Measurements from ENCODE around the gene LCE1C.

Gene LCE1C, protein sequence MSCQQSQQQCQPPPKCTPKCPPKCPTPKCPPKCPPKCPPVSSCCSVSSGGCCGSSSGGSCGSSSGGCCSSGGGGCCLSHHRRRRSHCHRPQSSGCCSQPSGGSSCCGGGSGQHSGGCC

GRCh38 chr1:152806576-152806975, at the start of gene LCE1C:
LCE1C (minus strand) TSS chr1:152806651; CDS start chr1:152805478, 1,173 bp downstream.
- in situ Hi-C loops (cut with HindIII; ENCODE audit: low sequenced_read_pairs) = no loop called here

- in situ Hi-C loops (cut with HindIII; ENCODE audit: low sequenced_read_pairs) = no loop called here
These were observed 49.2 kb upstream of the LCE1C start for GRCh38 chr1:152855661-152856060.

DNA sequence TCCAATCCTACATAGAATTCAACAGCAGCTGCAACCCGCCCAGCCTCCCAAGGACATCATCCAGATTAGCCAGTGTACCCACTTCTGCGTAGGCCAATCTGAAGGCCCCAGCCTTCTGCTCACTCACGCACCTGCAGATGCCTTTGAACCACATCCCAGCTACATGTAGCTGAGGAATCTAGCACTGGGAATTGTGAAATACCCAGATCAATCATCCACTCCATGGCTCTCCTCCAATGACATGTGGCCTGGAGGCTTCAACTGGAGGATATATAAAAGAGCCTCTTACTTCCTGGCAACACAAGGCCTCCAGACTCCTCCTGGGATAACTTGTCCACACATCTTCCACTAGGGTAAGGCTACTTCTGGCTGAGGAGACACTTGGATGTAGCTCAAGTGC, 36.1 kb upstream of the LCE1C start, which contains the start of gene LCE6A:
Gene LCE6A (plus strand): TSS at position 301 of the 400 bp plus-strand sequence. CDS start 665 bp downstream, outside the sequence.
- in situ Hi-C loops (cut with HindIII; ENCODE audit: low sequenced_read_pairs) = no loop called here

GRCh38 chr1:152836870-152837269, 30.4 kb upstream of the LCE1C start:
- in situ Hi-C loops (cut with HindIII; ENCODE audit: low sequenced_read_pairs) = no loop called here

GRCh38 chr1:152827173-152827572, 20.7 kb upstream of the LCE1C start, which contains the start of gene LCE1A:
LCE1A (plus strand) TSS chr1:152827473; CDS start chr1:152827473, 0 bp downstream.
- in situ Hi-C loops (cut with HindIII; ENCODE audit: low sequenced_read_pairs) = no loop called here

- in situ Hi-C loops (cut with HindIII; ENCODE audit: low sequenced_read_pairs) = no loop called here
These were observed 18.5 kb upstream of the LCE1C start for GRCh38 chr1:152824964-152825363.

- in situ Hi-C loops (cut with HindIII; ENCODE audit: low sequenced_read_pairs) = no loop called here
These were observed 16.8 kb upstream of the LCE1C start for GRCh38 chr1:152823294-152823693.

- in situ Hi-C loops (cut with HindIII; ENCODE audit: low sequenced_read_pairs) = no loop called here
These were observed 10.9 kb upstream of the LCE1C start for GRCh38 chr1:152817309-152817708.

DNA sequence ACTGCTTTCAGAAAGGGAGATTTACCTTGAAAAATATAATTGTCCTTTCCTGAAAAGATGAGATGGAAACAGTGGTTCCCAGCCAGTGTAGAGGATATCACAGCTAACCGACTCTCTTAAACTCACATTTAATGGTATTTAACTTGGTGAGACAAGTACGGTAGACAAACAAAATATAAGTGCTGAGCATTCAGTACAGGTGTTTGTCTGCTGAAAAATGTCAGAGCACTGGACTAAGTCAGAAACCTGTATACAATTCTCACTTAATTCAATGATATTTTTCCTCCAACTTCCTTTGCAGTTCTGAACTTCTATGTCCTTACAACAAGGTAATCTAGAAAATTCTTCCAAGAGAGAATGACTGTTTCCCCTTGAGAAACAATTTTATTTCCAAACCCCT, 5.2 kb upstream of the LCE1C start, which contains the start of gene LCE1B:
Gene LCE1B (plus strand): TSS at position 301 of the 400 bp plus-strand sequence. CDS start 476 bp downstream, outside the sequence.
- in situ Hi-C loops (cut with HindIII; ENCODE audit: low sequenced_read_pairs) = no loop called here

- in situ Hi-C loops (cut with HindIII; ENCODE audit: low sequenced_read_pairs) = no loop called here
These were observed 4.6 kb upstream of the LCE1C start for GRCh38 chr1:152811050-152811449.

- in situ Hi-C loops (cut with HindIII; ENCODE audit: low sequenced_read_pairs) = no loop called here
These were observed 5.1 kb downstream of the LCE1C start for GRCh38 chr1:152801333-152801732.

GRCh38 chr1:152796421-152796820, 10.0 kb downstream of the LCE1C start, which contains the start of gene LCE1D:
LCE1D (plus strand) TSS chr1:152796721; CDS start chr1:152797795, 1,074 bp downstream.
- in situ Hi-C loops (cut with HindIII; ENCODE audit: low sequenced_read_pairs) = no loop called here

- in situ Hi-C loops (cut with HindIII; ENCODE audit: low sequenced_read_pairs) = no loop called here
These were observed 10.8 kb downstream of the LCE1C start for GRCh38 chr1:152795686-152796085.

DNA sequence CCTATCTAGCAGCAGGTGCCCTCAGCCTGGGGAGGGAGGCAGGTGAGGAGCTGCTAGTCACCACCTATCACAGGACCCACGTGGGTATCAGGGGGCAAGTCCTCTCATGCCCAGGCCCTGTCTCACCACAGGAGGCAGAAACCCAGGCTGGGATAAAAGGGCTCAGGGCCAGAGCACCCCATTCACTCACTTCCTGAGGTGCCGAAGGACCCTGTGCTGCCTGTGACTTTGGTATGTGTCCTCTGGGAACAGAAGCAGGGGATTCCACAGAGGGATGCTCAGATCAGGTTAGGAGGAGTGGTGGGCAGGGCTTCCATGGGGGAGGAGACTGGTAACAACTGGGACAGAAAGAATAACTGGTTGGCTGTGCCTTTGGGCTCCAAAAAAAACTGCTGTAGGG, 20.4 kb downstream of the LCE1C start, which contains the start of gene LCE1E:
Gene LCE1E (plus strand): TSS at position 181 of the 400 bp plus-strand sequence. CDS start 1,043 bp downstream, outside the sequence.
- in situ Hi-C loops (cut with HindIII; ENCODE audit: low sequenced_read_pairs) = no loop called here

GRCh38 chr1:152783095-152783494, 23.4 kb downstream of the LCE1C start:
- in situ Hi-C loops (cut with HindIII; ENCODE audit: low sequenced_read_pairs) = no loop called here

DNA sequence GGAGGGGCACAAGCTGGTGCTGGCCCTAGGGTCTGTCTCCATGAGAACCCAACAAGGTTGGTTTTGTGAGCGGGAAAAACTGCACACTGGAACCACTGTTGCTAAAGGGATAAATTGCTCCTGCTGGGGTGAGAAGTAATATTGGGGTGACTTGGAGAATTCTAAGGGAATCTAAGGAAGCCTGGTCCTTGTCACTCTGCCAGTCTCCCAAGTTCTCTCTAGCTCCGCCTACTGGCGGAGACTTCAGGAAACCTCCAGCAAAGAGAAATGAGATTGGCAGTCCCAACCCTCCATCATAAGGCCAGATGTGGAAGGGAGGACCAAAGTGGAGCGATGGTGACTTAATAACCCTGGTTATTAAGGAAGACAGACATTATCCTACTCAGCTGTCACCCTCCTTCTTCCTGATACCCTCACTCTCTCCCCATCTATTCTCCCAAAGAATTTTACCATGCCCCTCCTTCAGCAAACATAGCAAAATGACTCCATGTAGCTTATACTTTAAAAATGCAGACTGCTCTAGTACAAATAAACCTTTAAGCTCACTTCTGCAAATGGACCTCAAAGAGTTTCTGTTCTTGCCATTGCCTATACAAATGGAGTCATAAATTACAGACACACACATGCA, 28.8 kb downstream of the LCE1C start:
- in situ Hi-C loops (cut with HindIII; ENCODE audit: low sequenced_read_pairs) = no loop called here

- in situ Hi-C loops (cut with HindIII; ENCODE audit: low sequenced_read_pairs) = no loop called here
These were observed 30.1 kb downstream of the LCE1C start for GRCh38 chr1:152776361-152776760.

DNA sequence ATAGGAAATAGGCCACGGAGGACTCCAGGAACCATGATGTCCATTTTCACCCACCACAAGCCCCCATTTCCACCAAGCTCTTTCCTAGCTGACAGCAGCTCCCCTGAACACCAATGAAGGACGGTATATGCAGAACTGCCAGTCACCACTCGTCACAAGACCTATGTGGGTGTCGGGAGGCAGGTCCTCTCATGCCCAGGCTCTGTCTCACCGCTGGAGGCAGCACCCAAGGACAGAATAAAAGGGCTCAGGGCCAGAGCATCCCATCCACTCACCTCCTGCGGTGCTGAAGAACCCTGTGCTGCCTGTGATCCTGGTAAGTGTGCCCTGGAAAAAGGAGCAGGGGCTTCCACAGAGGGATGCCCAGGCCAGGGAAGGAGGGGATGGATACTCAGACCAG, 31.6 kb downstream of the LCE1C start, which contains the start of gene LCE1F:
Gene LCE1F (plus strand): TSS at position 266 of the 400 bp plus-strand sequence. CDS start 1,232 bp downstream, outside the sequence.
- in situ Hi-C loops (cut with HindIII; ENCODE audit: low sequenced_read_pairs) = no loop called here

- in situ Hi-C loops (cut with HindIII; ENCODE audit: low sequenced_read_pairs) = no loop called here
These were observed 36.0 kb downstream of the LCE1C start for GRCh38 chr1:152770411-152770810.

DNA sequence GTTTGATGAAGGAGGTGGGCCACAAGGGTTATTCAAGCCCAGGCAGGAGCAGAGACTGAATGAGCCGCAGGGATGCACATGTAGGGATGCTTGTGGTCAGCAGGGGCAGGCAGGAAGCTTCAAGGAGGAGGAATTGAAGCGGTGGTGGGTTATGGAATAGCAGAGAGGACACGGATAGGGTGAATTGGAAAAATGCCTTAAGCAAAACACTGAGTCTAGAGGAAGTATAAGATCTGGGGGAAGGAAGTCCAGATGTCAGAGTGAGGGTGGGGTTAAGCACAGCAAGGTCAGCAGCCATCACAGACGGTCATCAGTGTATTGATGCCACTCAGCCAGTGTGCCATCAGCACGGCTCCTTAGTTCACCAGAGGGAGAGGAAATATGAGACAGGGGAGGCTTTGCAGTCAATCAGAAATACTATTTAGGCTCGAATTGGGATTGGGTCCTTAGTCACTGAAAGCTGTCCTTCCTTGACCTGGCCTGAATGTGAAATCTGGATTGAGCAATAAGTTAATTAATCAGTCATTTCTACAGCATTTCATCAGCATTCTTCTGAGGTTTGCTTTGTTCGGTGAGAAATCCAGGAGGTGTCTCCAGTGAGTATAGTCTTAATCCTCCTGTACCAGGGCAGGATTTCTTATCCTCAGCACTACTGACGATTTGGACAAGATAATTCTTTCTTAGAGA, 37.5 kb downstream of the LCE1C start:
- in situ Hi-C loops (cut with HindIII; ENCODE audit: low sequenced_read_pairs) = no loop called here

DNA sequence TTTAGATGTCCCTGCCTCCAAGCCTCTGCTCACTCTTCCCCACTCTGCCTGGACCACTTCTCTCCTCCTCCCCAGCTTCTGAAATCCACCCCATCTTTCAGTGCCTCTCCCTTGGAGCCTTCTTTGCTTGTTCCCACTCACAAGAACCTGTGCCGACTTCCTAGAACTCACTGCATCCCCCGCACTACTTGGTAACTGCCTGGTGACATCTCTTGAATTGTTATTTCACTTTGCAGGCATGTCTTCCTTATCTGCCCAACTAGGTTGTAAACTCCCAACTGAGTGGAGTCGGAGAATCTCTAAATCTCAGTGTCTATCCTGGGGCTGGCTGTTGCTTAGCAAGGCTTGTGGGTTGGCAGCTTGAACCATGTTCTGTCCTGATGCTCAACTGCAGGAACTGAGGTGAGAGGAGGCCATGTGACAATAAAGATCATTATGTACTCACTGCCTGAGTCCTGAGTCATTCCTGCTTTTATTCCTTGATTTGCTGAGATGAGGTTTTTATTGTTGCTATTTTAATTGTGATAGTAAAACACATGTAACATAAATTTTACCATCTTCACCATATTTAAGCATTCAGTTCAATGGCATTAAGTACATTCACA, 44.7 kb downstream of the LCE1C start:
- in situ Hi-C loops (cut with HindIII; ENCODE audit: low sequenced_read_pairs) = no loop called here

Measured in DLD1 (cell line).